ENCODE results near the gene DHRS2. TPM values are rescaled to one million over a fixed set of nuclear protein-coding genes. Genes with fewer than 3 reads are reported as not detected.

DHRS2 gene
- total and polyA plus RNA-seq, 2 of the 13 experiments (the other 11 are each of a cell fraction or from before 2014, with no cell fraction given): 1,621 to 3,021 TPM

DNA sequence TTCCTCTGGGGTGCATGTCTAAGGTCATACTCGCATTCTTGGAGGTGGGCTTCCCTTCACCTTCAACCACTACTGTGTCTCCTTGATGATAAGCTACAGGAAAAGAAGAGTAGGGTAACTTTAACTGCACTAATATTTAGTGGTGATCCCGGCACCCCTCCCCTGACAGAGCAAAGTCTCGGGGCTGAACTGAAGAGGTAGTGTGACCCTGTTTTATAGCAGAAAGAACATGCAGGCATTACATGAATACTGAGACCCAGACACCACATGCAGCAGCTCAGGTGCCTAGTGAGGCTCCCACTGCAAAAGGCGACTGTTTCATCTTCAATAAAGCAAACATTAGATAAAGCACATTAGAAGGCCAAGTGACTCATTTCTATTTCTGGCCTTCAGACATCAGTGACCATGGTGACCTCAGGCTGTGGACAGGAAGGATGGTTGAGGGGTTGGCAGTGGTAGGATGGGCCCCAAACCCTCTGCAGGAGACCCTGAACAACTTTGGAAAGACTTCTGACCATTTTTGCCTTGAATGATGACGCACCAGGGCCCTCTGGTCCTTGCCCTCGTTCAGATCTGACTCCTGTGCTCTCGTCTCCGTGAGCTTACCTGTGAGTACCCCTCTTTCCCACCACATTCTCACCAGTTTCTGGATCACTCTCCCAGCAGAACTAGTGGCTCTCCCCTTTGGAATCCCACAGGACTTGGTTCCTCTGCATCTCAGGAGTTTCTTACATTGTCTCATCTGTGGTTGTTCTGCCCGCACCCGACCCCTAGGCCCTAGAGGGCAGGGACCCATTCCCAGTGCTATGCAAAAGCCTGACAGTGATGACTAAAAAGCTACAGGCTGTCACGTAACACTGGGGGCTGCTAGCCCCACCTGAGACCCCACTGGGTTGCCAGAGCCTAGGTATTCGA is 33.7 kb upstream of the DHRS2 start (continued):
- TF ChIP-seq ZNF264 (CRISPR knock-in tag; IDR thresholded peaks at IDR 0.05) (peak; percentile 95), ZNF619 (CRISPR knock-in tag; IDR thresholded peaks at IDR 0.05) (no peak), KDM4B (CRISPR knock-in tag; IDR thresholded peaks at IDR 0.05) (no peak), ZNF224 (CRISPR knock-in tag; IDR thresholded peaks at IDR 0.05) (0 out of 2 replicates have a peak, but pooled peaks have one; percentile 51), RAD51 (IDR thresholded peaks at IDR 0.05; ENCODE audit: borderline replicate concordance) (no peak), GLI4 (CRISPR knock-in tag; IDR thresholded peaks at IDR 0.05; ENCODE audit: borderline replicate concordance) (peak; percentile 63; the same call in 1 of the 2 replicates), CBX2 (IDR thresholded peaks at IDR 0.05; ENCODE audit: low read depth, low read length) (no peak), CBX2 (CRISPR knock-in tag; IDR thresholded peaks at IDR 0.05; ENCODE audit: low read depth) (no peak), ZBTB20 (CRISPR knock-in tag; IDR thresholded peaks at IDR 0.05; ENCODE audit: borderline replicate concordance, low read depth) (0 out of 2 replicates have a peak, but pooled peaks have one; percentile 40), MED1 (CRISPR knock-in tag; IDR thresholded peaks at IDR 0.05) (peak; percentile 95), XRCC5 (optimal IDR thresholded peaks at IDR 0.05; ENCODE audit: low read length) (peak; percentile 58), NFYB (CRISPR knock-in tag; IDR thresholded peaks at IDR 0.05) (no peak), BHLHE40 (IDR thresholded peaks at IDR 0.05; ENCODE audit: low read length) (peak; percentile 74; the same call in 1 of the 2 replicates), ETV6 (CRISPR knock-in tag; conservative IDR thresholded peaks at IDR 0.05) (no peak; the same call in 1 of the 2 replicates), REL (CRISPR knock-in tag; conservative IDR thresholded peaks at IDR 0.05) (no peak), SMAD1 (CRISPR knock-in tag; IDR thresholded peaks at IDR 0.05; ENCODE audit: borderline replicate concordance, low read depth) (0 out of 2 replicates have a peak, but pooled peaks have one; percentile 49)
- TF ChIP-seq, protein P1, sequence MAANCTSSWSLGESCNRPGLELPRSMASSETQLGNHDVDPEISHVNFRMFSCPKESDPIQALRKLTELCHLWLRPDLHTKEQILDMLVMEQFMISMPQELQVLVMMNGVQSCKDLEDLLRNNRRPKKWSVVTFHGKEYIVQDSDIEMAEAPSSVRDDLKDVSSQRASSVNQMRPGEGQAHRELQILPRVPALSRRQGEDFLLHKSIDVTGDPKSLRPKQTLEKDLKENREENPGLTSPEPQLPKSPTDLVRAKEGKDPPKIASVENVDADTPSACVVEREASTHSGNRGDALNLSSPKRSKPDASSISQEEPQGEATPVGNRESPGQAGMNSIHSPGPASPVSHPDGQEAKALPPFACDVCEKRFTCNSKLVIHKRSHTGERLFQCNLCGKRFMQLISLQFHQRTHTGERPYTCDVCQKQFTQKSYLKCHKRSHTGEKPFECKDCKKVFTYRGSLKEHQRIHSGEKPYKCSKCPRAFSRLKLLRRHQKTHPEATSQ (CRISPR knock-in tag; IDR thresholded peaks at IDR 0.05; ENCODE audit: borderline replicate concordance): no peak
- TF ChIP-seq, protein P2, sequence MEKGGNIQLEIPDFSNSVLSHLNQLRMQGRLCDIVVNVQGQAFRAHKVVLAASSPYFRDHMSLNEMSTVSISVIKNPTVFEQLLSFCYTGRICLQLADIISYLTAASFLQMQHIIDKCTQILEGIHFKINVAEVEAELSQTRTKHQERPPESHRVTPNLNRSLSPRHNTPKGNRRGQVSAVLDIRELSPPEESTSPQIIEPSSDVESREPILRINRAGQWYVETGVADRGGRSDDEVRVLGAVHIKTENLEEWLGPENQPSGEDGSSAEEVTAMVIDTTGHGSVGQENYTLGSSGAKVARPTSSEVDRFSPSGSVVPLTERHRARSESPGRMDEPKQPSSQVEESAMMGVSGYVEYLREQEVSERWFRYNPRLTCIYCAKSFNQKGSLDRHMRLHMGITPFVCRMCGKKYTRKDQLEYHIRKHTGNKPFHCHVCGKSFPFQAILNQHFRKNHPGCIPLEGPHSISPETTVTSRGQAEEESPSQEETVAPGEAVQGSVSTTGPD (CRISPR knock-in tag; IDR thresholded peaks at IDR 0.05): no peak; the same call in 1 of the 2 replicates
- TF ChIP-seq, protein P3, sequence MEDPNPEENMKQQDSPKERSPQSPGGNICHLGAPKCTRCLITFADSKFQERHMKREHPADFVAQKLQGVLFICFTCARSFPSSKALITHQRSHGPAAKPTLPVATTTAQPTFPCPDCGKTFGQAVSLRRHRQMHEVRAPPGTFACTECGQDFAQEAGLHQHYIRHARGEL (CRISPR knock-in tag; IDR thresholded peaks at IDR 0.05): no peak

Measured in HepG2 (cell line).